GM21576 (cell line): ENCODE measurements around the gene ATOH1.
A peak's percentile ranks its signal among the peaks of the same experiment; 100 is the strongest.

Experiments
- ATAC-seq: cut with Tn5 transposase; IDR thresholded peaks from one replicate; pipeline ENCODE4 v1.9.1; 2021; ENCODE audit warnings: mild to moderate bottlenecking, moderate library complexity; ENCODE audit not compliant: unreplicated experiment

The ATOH1 gene, protein sequence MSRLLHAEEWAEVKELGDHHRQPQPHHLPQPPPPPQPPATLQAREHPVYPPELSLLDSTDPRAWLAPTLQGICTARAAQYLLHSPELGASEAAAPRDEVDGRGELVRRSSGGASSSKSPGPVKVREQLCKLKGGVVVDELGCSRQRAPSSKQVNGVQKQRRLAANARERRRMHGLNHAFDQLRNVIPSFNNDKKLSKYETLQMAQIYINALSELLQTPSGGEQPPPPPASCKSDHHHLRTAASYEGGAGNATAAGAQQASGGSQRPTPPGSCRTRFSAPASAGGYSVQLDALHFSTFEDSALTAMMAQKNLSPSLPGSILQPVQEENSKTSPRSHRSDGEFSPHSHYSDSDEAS

GRCh38 chr4:93828332-93828994 is at the start of gene ATOH1:
ATOH1 (plus strand) TSS chr4:93828753; CDS start chr4:93828927, 174 bp downstream.
- no peak for ATAC-seq

DNA sequence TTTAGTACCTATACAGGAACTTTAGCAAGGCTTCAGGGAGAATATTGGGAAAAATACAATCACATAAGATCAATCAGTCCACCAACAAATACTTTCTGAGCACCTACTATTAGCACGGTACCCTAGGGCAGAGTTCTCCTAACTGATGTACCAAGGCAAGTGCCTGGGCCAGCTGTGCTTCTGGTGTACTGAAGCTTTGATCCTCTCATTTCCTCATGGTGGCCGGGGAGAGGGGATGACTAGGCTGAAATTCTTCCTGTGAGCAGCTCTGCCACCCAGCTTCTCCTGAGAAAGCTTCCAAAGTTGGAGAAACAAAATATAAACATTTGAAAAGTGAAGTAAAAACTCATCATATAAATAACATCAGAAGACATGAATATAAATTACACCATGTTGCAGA is 49.3 kb upstream of the ATOH1 start:
- no peak for ATAC-seq

DNA sequence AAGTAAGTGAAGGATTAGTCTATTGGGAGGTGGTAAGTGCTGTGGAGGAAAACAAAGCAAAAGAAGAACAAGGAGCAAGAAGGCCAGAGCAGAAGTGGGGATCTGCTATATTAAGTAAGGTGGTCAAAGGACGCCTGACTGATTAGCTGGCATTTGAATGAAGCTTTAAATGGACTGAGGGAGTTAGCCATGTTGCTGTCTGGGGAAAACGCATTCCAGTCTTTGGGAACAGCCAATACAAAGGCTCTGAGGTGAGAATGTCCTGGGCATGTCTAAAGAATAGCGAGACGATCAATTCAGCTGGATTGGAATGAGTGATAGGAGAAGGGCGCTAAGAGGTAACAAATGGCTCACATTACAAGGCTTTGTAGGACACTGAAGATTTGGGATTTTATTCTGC is 48.5 kb upstream of the ATOH1 start:
- no peak for ATAC-seq

DNA sequence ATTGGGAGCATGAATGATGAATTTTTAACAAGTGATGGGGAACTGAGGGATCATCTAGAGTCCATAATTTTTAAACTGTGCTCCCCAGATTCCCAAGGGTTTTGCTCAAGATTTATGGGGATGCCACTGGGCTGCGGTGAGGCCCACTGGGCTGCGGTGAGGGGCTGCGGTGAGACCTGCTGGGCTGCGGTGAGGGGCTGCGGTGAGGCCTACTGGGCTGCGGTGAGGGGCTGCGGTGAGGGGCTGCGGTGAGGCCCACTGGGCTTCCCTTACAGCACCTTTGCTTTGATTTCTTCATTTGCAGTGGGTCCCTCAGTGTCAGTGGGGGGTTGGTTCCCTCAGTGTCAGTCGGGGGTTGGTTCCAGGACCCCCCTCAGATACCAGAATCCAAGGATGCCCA is 47.4 kb upstream of the ATOH1 start:
- ATAC-seq, result no peak

DNA sequence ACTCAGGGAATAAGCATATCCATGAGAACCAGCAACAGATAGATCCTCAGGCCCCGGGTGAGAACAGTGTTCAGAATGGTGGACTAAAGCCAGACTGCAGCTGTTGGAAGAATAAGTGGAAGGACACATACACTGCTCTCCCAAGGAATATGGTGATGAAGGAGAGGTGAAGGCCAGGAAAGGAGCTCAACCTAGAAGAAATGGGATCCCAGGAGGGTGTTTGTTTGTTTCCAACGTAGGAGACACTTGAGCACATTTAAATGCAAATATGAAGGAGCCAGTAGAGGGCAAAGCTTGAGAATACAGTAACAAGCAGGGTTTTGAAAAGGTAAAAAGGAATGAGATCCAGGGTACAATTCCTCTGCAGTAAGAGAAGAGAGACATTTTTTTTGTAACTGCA is 42.4 kb upstream of the ATOH1 start:
- ATAC-seq, result no peak

DNA sequence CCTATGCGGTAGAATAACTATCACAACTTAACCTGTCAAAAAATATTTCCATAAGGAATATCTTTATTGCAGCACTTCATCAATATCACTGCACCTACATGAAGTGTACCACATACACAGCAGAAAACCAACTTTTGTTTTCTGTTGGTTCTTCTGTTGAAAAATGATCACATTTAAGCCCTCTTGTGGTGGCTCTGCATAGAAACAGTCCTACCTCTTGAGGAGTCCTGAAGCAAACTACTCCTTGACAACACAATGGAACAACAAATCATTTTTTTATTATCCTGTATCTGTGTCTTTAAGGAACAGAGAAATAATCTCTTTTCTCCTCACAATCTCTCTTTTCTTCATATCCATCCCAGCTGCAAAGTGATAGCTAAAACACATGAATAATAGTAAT is 39.8 kb upstream of the ATOH1 start:
- no peak for ATAC-seq

DNA sequence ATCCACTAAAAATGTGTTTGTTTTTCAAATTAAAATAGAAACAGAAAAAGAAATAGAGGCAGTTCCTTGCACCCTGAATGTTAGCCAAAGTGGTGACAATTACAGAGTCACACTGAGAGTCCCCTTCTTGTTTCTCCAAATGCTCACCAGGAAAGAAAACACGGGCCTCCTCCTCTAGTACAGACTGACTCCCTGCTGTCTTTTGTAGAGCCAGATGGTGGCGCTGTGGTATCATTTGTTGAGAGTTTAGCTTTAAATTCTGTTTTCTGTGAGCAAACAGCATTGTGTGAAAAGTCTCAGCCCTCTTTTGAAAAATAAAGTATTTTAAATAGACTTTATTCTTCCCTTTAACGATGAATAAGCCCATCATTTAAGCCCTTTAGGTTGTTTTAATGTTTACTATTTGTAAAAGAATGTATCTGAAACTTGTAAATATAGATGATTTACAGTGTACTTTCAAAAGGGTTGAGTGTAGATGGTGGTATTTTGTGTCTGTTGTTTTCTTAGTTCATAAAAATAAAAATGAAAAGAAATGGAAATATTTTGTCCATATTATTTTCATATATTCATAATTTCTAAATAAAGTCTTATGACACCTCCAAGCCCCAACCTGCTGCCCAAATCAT is 36.9 kb upstream of the ATOH1 start:
- peak; percentile 77 for ATAC-seq

- no peak for ATAC-seq
These were observed 26.5 kb upstream of the ATOH1 start for GRCh38 chr4:93802045-93802444.

GRCh38 chr4:93809773-93810172 is 18.8 kb upstream of the ATOH1 start:
- ATAC-seq, result no peak

DNA sequence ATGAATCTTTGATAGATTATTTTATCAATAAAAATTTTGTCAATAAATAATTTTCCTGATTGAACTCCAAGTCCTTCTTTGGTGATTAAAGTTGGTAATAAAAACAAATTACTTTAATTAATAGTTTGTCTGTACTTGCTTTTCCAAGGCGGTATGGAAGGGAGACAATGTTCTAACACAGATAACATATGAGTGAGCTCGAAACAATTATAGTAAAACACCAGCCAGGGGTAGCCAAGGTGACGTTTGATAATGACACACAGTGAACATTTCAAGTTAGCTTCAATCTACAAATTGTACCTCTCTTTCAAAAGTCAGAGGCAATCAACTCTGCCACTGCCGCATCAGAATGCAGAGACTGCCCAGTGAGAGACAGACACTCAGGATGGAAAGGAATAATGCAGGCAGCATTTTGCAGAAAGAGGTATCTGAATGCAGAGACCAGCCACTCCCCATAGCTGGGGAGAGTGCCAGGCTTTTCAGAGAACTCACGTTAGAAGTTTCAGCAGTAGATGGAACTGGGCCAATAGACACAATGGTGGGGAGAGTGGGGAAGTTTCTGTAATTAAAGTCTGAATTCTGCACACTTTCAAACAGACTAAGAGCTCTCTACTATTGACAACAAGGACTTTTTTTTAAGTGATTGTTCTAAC is 18.1 kb upstream of the ATOH1 start:
- no peak for ATAC-seq

GRCh38 chr4:93813092-93813491 is 15.5 kb upstream of the ATOH1 start:
- no peak for ATAC-seq

DNA sequence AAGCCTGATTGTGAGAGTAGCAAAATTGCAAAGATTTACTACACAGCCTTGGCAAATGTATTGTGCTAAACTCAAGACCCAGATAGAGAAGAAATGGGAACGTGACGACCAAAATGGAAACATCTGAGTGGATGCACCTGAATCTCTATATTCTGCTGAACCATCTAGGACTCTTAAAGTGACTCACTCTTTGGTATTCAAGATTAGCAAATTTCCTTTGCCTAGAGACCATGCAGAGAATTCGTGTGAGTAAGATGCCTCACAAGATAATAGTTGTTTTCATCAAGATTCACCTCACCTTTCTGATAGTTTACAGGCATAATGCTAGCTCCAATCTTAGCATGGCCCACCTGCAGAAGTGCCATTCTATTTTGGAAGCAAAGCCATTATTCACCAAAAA is 14.4 kb upstream of the ATOH1 start:
- no peak for ATAC-seq

- no peak for ATAC-seq
These were observed 13.8 kb upstream of the ATOH1 start for GRCh38 chr4:93814722-93815121.

GRCh38 chr4:93825551-93826216 is 2.9 kb upstream of the ATOH1 start:
- ATAC-seq, result no peak

GRCh38 chr4:93827272-93827947 is 1.1 kb upstream of the ATOH1 start:
- ATAC-seq, result no peak

DNA sequence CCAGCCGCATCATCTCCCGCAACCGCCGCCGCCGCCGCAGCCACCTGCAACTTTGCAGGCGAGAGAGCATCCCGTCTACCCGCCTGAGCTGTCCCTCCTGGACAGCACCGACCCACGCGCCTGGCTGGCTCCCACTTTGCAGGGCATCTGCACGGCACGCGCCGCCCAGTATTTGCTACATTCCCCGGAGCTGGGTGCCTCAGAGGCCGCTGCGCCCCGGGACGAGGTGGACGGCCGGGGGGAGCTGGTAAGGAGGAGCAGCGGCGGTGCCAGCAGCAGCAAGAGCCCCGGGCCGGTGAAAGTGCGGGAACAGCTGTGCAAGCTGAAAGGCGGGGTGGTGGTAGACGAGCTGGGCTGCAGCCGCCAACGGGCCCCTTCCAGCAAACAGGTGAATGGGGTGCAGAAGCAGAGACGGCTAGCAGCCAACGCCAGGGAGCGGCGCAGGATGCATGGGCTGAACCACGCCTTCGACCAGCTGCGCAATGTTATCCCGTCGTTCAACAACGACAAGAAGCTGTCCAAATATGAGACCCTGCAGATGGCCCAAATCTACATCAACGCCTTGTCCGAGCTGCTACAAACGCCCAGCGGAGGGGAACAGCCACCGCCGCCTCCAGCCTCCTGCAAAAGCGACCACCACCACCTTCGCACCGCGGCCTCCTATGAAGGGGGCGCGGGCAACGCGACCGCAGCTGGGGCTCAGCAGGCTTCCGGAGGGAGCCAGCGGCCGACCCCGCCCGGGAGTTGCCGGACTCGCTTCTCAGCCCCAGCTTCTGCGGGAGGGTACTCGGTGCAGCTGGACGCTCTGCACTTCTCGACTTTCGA is 654 bp downstream of the ATOH1 start:
- no peak for ATAC-seq

GRCh38 chr4:93829820-93830687 is 1.5 kb downstream of the ATOH1 start:
- ATAC-seq, result no peak

GRCh38 chr4:93831716-93832496 is 3.4 kb downstream of the ATOH1 start:
- no peak for ATAC-seq
